Esophagus squamous epithelium (tissue), 5 donors: ENCODE measurements around the gene C1orf216. TPM values are rescaled to one million over a fixed set of nuclear protein-coding genes. Genes with fewer than 3 reads are reported as not detected.
"Not testable (repeated sequence)": the region's sequence is repeated elsewhere in the genome, so short reads cannot be mapped to it uniquely, and the experiment has no call there.

ENCODE experiments used
- DNase-seq: peaks from one replicate; lab custom pipeline; 2025; lab: John Stamatoyannopoulos, UW
- H3K27ac ChIP-seq, 4 donors: fragments of 200-600 bp; sonication (generic); one replicate each; pipeline ENCODE4 v1.5.1; 2016 to 2019; ENCODE audit warnings: mild to moderate bottlenecking in 1 of 4
- H3K27me3 ChIP-seq, 4 donors: fragments of 200-600 bp; sonication (generic); 1 replicate in 3 of 4; 2 replicates in 1 of 4; pipeline versions ENCODE4 v1.5.1 to v1.6.0; 2017 to 2021; ENCODE audit warnings: antibody characterized with exemption in 1 of 4
- H3K36me3 ChIP-seq, 3 donors: fragments of 200-600 bp; sonication (generic); one replicate each; pipeline ENCODE4 v1.5.1; 2016 to 2019
- H3K4me1 ChIP-seq, 3 donors: fragments of 200-600 bp; sonication (generic); one replicate each; pipeline ENCODE4 v1.5.1; 2017 to 2019
- H3K4me3 ChIP-seq, 4 donors: fragments of 200-600 bp; sonication (generic); 1 replicate in 3 of 4; 2 replicates in 1 of 4; pipeline ENCODE4 v1.5.1; 2016 to 2019; ENCODE audit warnings: mild to moderate bottlenecking in 2 of 4, moderate library complexity in 1 of 4
- H3K9me3 ChIP-seq, 3 donors: fragments of 200-600 bp; sonication (generic); one replicate each; pipeline ENCODE4 v1.5.1; 2016 to 2019
- POLR2A ChIP-seq, 4 donors: fragments of 450-650 bp; IDR thresholded peaks; one replicate each; pipeline ENCODE4 v1.6.1; 2017; ENCODE audit warnings: antibody characterized with exemption in 4 of 4, mild to moderate bottlenecking in 4 of 4, moderate library complexity in 3 of 4
- WGBS, 2 donors: methylation state at CpG; one replicate each; pipeline ENCODE4 v1.1.5; 2018; 5-methylcytosine and 5-hydroxymethylcytosine counted together
- intact Hi-C: fragments of 100-400 bp; cut with DNase I; formaldehyde crosslinking; loops from one replicate; pipeline ENCODE4 v1.15.0; 2022
- total RNA-seq, 4 donors: library from RNA; depleted of rRNA; stranded (reverse); fragments of >200 nt; gene quantifications; one replicate each; pipeline ENCODE4 v1.1.0, GENCODE V29; 2016
- TF ChIP-seq, protein P1 (sequence below), 6 experiments: fragments of 450-650 bp in 4 of 6; fragments of 200-600 bp in 2 of 6; sonication (generic) in 2 of 6; IDR thresholded peaks; one replicate each; pipeline ENCODE4 v1.5.1; 2016 to 2019; ENCODE audit warnings: antibody characterized with exemption in 6 of 6, mild to moderate bottlenecking in 4 of 6, moderate library complexity in 4 of 6
- donor health status: DM: yes; HTN: yes; CAD: no.

C1orf216 gene
- total RNA-seq, 4 donors from 2014 or later: 0.53 to 4.8 (median 3.8) TPM

DNA sequence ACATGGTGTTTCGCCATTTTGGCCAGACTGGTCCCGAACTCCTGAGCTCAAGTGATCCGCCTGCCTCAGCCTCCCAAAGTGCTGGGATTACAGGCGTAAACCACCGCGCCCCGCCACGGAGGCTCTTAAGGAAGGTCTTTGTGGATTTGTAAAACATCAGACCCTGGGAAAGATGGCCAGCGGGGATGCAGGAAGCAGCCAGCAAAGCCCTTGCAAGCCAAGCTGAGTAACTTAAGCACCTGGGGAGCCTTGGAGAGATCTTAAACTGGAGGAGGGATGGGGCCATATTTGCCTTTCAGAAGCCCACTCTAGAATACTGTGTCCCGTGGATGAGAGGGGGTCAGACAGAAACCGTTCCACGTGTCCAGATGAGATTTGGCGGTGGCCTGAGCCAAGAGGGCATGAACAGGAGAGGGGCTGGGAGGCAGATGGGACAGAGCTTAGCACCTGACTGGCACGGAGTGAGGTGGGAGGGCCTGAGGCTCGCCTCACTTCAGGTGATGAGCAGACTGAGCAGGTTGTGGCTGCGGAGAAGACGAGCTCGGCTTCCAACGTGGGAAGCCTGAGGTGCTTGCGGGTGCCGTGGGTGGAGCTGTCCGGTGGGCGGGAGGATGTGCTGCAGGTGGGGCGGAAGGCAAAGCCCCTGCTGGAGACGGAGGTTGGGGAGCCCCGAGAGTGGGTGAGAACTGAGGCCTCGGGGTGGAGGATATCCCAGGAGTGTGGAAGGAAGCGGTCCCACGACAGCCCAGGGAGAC lies 11.7 kb downstream of the C1orf216 start:
- TF ChIP-seq POLR2A (IDR thresholded peaks at IDR 0.05): no peak
- TF ChIP-seq, protein P1, sequence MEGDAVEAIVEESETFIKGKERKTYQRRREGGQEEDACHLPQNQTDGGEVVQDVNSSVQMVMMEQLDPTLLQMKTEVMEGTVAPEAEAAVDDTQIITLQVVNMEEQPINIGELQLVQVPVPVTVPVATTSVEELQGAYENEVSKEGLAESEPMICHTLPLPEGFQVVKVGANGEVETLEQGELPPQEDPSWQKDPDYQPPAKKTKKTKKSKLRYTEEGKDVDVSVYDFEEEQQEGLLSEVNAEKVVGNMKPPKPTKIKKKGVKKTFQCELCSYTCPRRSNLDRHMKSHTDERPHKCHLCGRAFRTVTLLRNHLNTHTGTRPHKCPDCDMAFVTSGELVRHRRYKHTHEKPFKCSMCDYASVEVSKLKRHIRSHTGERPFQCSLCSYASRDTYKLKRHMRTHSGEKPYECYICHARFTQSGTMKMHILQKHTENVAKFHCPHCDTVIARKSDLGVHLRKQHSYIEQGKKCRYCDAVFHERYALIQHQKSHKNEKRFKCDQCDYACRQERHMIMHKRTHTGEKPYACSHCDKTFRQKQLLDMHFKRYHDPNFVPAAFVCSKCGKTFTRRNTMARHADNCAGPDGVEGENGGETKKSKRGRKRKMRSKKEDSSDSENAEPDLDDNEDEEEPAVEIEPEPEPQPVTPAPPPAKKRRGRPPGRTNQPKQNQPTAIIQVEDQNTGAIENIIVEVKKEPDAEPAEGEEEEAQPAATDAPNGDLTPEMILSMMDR (IDR thresholded peaks at IDR 0.05): no peak
- no peak for DNase-seq
- no peaks in the 10 kb centered on the region for H3K9me3 ChIP-seq
- peak overlapping the region in 3 of 4 donors; percentile 33 to 69 (median 55) for H3K4me3 ChIP-seq
- 22 to 45% methylated on average over 11 to 25 of the region's 29 CpGs for WGBS, 2 donors
- peaks cover 4 to 19% (median 15%) of the 10 kb centered on the region in 3 donors for H3K4me1 ChIP-seq
- intact Hi-C loops: loop anchor here (5.0 kb wide), 1 partner anchor 55 kb away; no protein-coding TSS in a partner anchor
- H3K36me3 ChIP-seq: no peaks in the 10 kb centered on the region
- H3K27me3 ChIP-seq: peaks cover 0 to 93% (median 7%) of the 10 kb centered on the region in 4 donors
- no peak overlapping the region for H3K27ac ChIP-seq

DNA sequence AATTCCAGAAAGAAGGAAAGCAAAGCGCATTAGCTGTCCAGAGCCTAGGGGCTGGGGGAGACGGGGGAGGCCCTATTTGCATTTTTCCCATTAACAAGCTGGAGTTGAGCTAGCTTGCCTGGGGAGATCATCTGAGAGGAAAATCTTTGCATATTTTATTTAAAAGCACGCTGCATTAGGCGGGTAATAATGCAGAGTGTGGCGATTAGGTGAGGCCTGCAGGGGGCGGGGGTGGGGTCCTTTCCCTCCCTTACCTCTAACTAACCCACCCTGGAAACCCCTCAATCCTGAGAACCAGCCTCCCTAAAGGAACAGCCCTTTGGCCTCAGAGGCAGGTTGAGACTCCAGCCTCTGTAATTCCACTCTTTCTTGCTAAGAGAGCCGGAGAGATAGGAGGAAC lies 16.2 kb downstream of the C1orf216 start:
- no peaks in the 10 kb centered on the region for H3K36me3 ChIP-seq
- no peak overlapping the region for H3K4me3 ChIP-seq
- TF ChIP-seq POLR2A (IDR thresholded peaks at IDR 0.05): no peak
- TF ChIP-seq, protein P1 (IDR thresholded peaks at IDR 0.05): no peak
- H3K27ac ChIP-seq: no peak overlapping the region
- intact Hi-C loops: no loop called here
- H3K9me3 ChIP-seq: no peaks in the 10 kb centered on the region
- WGBS, 2 donors: 42 to 44% methylated on average over 4 to 6 of the region's 7 CpGs
- DNase-seq: no peak
- H3K27me3 ChIP-seq: peaks cover 4 to 96% (median 12%) of the 10 kb centered on the region in 4 donors
- peaks cover 0 to 12% (median 3%) of the 10 kb centered on the region in 3 donors for H3K4me1 ChIP-seq

DNA sequence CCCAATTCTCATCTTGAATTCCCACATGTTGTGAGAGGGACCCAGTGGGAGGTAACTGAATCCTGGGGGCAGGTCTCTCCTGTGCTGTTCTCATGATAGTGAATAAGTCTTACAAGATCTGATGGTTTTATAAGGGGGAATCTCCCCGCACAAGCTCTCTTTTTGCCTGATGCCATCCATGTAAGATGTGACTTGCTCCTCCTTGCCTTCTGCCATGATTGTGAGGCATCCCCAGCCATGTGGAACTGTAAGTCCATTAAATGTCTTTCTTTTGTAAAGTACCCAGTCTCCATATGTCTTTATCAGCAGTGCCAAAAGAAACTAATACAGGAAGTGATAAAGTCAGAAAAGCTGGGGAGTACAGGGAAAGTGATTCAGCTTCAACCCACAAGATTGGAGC lies 19.5 kb downstream of the C1orf216 start:
- H3K9me3 ChIP-seq, H3K4me1 ChIP-seq, H3K36me3 ChIP-seq, DNase-seq, H3K4me3 ChIP-seq, intact Hi-C loops, H3K27ac ChIP-seq: not testable (repeated sequence)
- WGBS, 2 donors: 100% methylated on average over 1 of the region's 1 CpG
- peaks cover 4 to 97% (median 12%) of the 10 kb centered on the region in 4 donors for H3K27me3 ChIP-seq

- no peak overlapping the region for H3K27ac ChIP-seq
- intact Hi-C loops: no loop called here
- 61 to 62% methylated on average over 2 of the region's 2 CpGs for WGBS, 2 donors
- H3K4me1 ChIP-seq: no peaks in the 10 kb centered on the region
- no peak overlapping the region for H3K4me3 ChIP-seq
- no peaks in the 10 kb centered on the region for H3K36me3 ChIP-seq
- TF ChIP-seq POLR2A (IDR thresholded peaks at IDR 0.05): no peak
- TF ChIP-seq, protein P1 (IDR thresholded peaks at IDR 0.05): no peak
- H3K9me3 ChIP-seq: no peaks in the 10 kb centered on the region
- no peak for DNase-seq
- peaks cover 0 to 88% (median 0%) of the 10 kb centered on the region in 4 donors for H3K27me3 ChIP-seq
Observed at GRCh38 chr1:35692317-35692716, 26.4 kb downstream of the C1orf216 start.

DNA sequence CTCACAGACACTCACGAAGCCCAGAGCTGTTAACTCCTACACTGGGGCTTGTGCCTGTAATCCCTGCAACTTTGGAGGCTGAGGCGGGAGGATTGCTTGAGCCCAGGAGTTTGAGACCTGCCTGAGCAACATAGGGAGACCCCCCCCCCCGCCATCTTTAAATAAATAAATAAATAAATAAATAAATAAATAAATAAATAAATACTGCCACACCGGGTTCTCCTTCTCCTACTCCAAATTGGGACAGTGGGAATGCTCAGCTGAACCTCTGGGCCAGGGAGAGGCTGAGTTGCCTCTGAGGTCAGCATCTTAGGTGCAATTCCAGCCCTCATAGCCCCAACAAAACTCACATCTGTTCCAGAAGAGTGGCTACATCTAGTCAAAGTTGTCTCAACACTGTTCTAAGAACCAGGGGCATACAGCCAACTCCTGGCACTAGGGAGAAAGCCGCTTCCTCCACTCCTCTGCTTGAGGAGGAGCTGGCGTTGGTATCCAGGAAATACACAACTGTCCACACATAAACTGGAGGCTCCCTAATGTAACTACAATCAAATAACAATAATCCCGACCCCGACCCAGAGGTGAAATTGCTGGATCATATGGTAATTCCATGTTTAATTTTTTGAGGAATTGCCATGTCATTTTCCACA lies 27.0 kb downstream of the C1orf216 start:
- Histone ChIP-seq H3K36me3 (no peaks in the 10 kb centered on the region), H3K4me3 (no peak overlapping the region), H3K27ac (no peak overlapping the region), H3K9me3 (no peaks in the 10 kb centered on the region), H3K27me3 (peaks cover 0 to 87% (median 0%) of the 10 kb centered on the region in 4 donors), H3K4me1 (no peaks in the 10 kb centered on the region)
- intact Hi-C loops: no loop called here
- no peak for DNase-seq
- 51 to 68% methylated on average over 5 to 7 of the region's 8 CpGs for WGBS, 2 donors
- no peak for TF ChIP-seq POLR2A (IDR thresholded peaks at IDR 0.05)

GRCh38 chr1:35691080-35691479 lies 27.6 kb downstream of the C1orf216 start:
- 48 to 68% methylated on average over 2 to 8 of the region's 9 CpGs for WGBS, 2 donors
- H3K9me3 ChIP-seq: no peaks in the 10 kb centered on the region
- TF ChIP-seq, protein P1 (IDR thresholded peaks at IDR 0.05): no peak
- no peak for TF ChIP-seq POLR2A (IDR thresholded peaks at IDR 0.05)
- DNase-seq: no peak
- H3K4me1 ChIP-seq: no peaks in the 10 kb centered on the region
- peaks cover 0 to 89% (median 0%) of the 10 kb centered on the region in 4 donors for H3K27me3 ChIP-seq
- H3K36me3 ChIP-seq: no peaks in the 10 kb centered on the region
- intact Hi-C loops: no loop called here
- H3K27ac ChIP-seq: no peak overlapping the region
- no peak overlapping the region for H3K4me3 ChIP-seq

- not testable (repeated sequence) for H3K4me1 ChIP-seq
- WGBS, 2 donors: 85 to 90% methylated on average over 4 of the region's 4 CpGs
Observed at GRCh38 chr1:35690103-35690502, 28.6 kb downstream of the C1orf216 start.

More at GRCh38 chr1:35690103-35690502, 28.6 kb downstream of the C1orf216 start:
- H3K36me3 ChIP-seq, H3K4me3 ChIP-seq, H3K9me3 ChIP-seq, H3K27ac ChIP-seq, DNase-seq, intact Hi-C loops: not testable (repeated sequence)
- peaks cover 0 to 88% (median 0%) of the 10 kb centered on the region in 4 donors for H3K27me3 ChIP-seq
